Measurements from ENCODE around the gene C12orf57.

Gene C12orf57

GRCh38 chr12:6917491-6918231 is 26.2 kb upstream of the C12orf57 start:
- no peak overlapping the region for H3K9ac ChIP-seq
- H2AFZ ChIP-seq (ENCODE audit: low read depth), result no peak overlapping the region
- no peak for TF ChIP-seq CTCF (conservative IDR thresholded peaks at IDR 0.05; ENCODE audit: low read depth, low read length)
- no peak overlapping the region for H3K4me3 ChIP-seq (IDR thresholded peaks at IDR 0.05; ENCODE audit: insufficient read depth, low read depth, low read length)
- H3K4me1 ChIP-seq (ENCODE audit: low read depth, poor library complexity, severe bottlenecking), result peaks cover 23% of the 10 kb centered on the region
- no peak overlapping the region for H3K27ac ChIP-seq
- no peaks in the 10 kb centered on the region for H3K79me2 ChIP-seq (ENCODE audit: insufficient read depth, low read depth)
- no peak overlapping the region for H3K4me2 ChIP-seq
- no peaks in the 10 kb centered on the region for H3K36me3 ChIP-seq (ENCODE audit: insufficient read depth)
- H3K27me3 ChIP-seq (ENCODE audit: insufficient read depth, low read depth), result peaks cover 3% of the 10 kb centered on the region; the same call in 1 of the 2 replicates
- no peaks in the 10 kb centered on the region for H4K20me1 ChIP-seq (ENCODE audit: insufficient read depth)

GRCh38 chr12:6919588-6919987 is 24.2 kb upstream of the C12orf57 start:
- H3K4me2 ChIP-seq, result no peak overlapping the region
- H3K9ac ChIP-seq, result no peak overlapping the region
- TF ChIP-seq CTCF (conservative IDR thresholded peaks at IDR 0.05; ENCODE audit: low read depth, low read length), result no peak
- peaks cover 3% of the 10 kb centered on the region; the same call in 1 of the 2 replicates for H3K27me3 ChIP-seq (ENCODE audit: insufficient read depth, low read depth)
- H3K27ac ChIP-seq, result no peak overlapping the region
- no peak overlapping the region for H3K4me3 ChIP-seq (IDR thresholded peaks at IDR 0.05; ENCODE audit: insufficient read depth, low read depth, low read length)
- peaks cover 22% of the 10 kb centered on the region for H3K4me1 ChIP-seq (ENCODE audit: low read depth, poor library complexity, severe bottlenecking)
- no peak overlapping the region for H2AFZ ChIP-seq (ENCODE audit: low read depth)
- H4K20me1 ChIP-seq (ENCODE audit: insufficient read depth), result no peaks in the 10 kb centered on the region
- H3K79me2 ChIP-seq (ENCODE audit: insufficient read depth, low read depth), result no peaks in the 10 kb centered on the region
- H3K36me3 ChIP-seq (ENCODE audit: insufficient read depth), result no peaks in the 10 kb centered on the region

- TF ChIP-seq CTCF (conservative IDR thresholded peaks at IDR 0.05; ENCODE audit: low read depth, low read length), result no peak
- Histone ChIP-seq H3K79me2 (ENCODE audit: insufficient read depth, low read depth) (no peaks in the 10 kb centered on the region), H3K27me3 (ENCODE audit: insufficient read depth, low read depth) (no peaks in the 10 kb centered on the region), H3K4me2 (no peak overlapping the region), H3K27ac (no peak overlapping the region), H3K9ac (no peak overlapping the region), H4K20me1 (ENCODE audit: insufficient read depth) (no peaks in the 10 kb centered on the region), H3K4me1 (ENCODE audit: low read depth, poor library complexity, severe bottlenecking) (peaks cover 36% of the 10 kb centered on the region), H2AFZ (ENCODE audit: low read depth) (no peak overlapping the region), H3K36me3 (ENCODE audit: insufficient read depth) (no peaks in the 10 kb centered on the region), H3K4me3 (IDR thresholded peaks at IDR 0.05; ENCODE audit: insufficient read depth, low read depth, low read length) (no peak overlapping the region)
Measured at GRCh38 chr12:6921539-6921938, 22.3 kb upstream of the C12orf57 start.

GRCh38 chr12:6921996-6922946 is 21.6 kb upstream of the C12orf57 start:
- Histone ChIP-seq H2AFZ (ENCODE audit: low read depth) (no peak overlapping the region), H3K27ac (no peak overlapping the region), H3K9ac (no peak overlapping the region), H3K4me2 (no peak overlapping the region; the same call in 1 of the 2 replicates), H4K20me1 (ENCODE audit: insufficient read depth) (no peaks in the 10 kb centered on the region), H3K36me3 (ENCODE audit: insufficient read depth) (no peaks in the 10 kb centered on the region), H3K27me3 (ENCODE audit: insufficient read depth, low read depth) (no peaks in the 10 kb centered on the region), H3K79me2 (ENCODE audit: insufficient read depth, low read depth) (no peaks in the 10 kb centered on the region), H3K4me1 (ENCODE audit: low read depth, poor library complexity, severe bottlenecking) (peaks cover 36% of the 10 kb centered on the region), H3K4me3 (IDR thresholded peaks at IDR 0.05; ENCODE audit: insufficient read depth, low read depth, low read length) (no peak overlapping the region)
- no peak for TF ChIP-seq CTCF (conservative IDR thresholded peaks at IDR 0.05; ENCODE audit: low read depth, low read length)
